ENCODE measurements around the gene SPTBN5. TPM values are rescaled to one million over a fixed set of nuclear protein-coding genes. Genes with fewer than 3 reads are reported as not detected.

SPTBN5 gene
- total and polyA plus RNA-seq, 4 donors = 1.6 to 3.5 (median 1.9) TPM

DNA sequence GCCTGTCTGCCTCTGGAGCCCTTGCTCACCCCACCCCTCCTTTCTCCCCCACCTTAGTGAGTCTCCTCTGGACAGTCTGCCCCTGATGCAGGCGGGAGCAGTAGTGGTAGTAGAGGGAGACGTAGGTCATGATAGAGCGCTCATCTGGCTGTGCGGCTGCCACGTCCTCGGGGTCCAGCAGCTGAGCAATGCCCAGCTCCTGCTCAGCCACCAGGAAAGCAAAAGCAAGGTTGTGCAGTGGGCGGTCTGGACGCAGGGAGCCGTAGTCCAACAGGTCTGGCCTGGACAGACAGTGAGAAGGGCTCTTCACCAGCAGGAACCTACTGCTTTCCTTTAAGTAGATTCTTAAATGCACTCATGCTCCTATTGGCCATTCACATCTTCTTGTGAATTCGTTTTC lies 6.7 kb downstream of the SPTBN5 start:
- Histone ChIP-seq H3K27me3 (ENCODE audit: control insufficient read depth in 3 of 3, insufficient read depth in 3 of 3, low read length in 2 of 3) (no peaks in the 10 kb centered on the region), H3K4me3 (no peak overlapping the region), H3K4me1 (ENCODE audit: control insufficient read depth in 5 of 5, insufficient read depth in 5 of 5, low read length in 5 of 5) (peaks cover 0 to 8% (median 0%) of the 10 kb centered on the region in 5 donors), H3K27ac (ENCODE audit: low read depth in 1 of 2, low read length in 1 of 2) (no peak overlapping the region), H3K9ac (ENCODE audit: insufficient read depth in 1 of 2, low read length in 2 of 2) (no peak overlapping the region), H3K36me3 (ENCODE audit: control insufficient read depth in 4 of 4, insufficient read depth in 4 of 4, low read length in 4 of 4) (no peaks in the 10 kb centered on the region), H3K9me3 (ENCODE audit: control insufficient read depth in 4 of 4, insufficient read depth in 3 of 4, low read length in 3 of 4) (no peaks in the 10 kb centered on the region)
- no peak for DNase-seq
- TF ChIP-seq, protein P1, sequence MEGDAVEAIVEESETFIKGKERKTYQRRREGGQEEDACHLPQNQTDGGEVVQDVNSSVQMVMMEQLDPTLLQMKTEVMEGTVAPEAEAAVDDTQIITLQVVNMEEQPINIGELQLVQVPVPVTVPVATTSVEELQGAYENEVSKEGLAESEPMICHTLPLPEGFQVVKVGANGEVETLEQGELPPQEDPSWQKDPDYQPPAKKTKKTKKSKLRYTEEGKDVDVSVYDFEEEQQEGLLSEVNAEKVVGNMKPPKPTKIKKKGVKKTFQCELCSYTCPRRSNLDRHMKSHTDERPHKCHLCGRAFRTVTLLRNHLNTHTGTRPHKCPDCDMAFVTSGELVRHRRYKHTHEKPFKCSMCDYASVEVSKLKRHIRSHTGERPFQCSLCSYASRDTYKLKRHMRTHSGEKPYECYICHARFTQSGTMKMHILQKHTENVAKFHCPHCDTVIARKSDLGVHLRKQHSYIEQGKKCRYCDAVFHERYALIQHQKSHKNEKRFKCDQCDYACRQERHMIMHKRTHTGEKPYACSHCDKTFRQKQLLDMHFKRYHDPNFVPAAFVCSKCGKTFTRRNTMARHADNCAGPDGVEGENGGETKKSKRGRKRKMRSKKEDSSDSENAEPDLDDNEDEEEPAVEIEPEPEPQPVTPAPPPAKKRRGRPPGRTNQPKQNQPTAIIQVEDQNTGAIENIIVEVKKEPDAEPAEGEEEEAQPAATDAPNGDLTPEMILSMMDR (IDR thresholded peaks at IDR 0.05; ENCODE audit: control extremely low read depth, extremely low read depth) = no peak
- WGBS, 2 donors = 86 to 91% methylated on average over 10 of the region's 10 CpGs
- no peak for ATAC-seq (ENCODE audit: insufficient read depth, low FRiP score)

DNA sequence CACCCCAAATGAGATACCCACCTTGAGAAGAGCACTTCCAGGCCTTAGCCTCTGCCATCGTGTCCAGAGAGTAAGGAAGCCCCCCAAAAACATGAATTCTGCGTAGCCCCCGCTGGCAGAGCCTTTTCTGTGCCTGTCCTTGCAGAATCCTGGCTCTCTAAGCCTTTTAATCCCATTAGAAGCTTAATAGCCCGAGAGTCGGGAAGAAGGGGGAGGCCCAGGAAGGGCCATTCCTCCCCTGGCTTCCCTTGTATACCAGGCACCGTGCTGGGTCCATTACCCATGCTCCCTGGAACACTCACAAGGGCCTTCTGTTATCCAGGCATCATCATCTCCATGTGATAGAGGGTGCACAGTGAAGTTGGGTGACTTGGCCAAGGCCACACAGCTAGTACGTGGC lies 7.1 kb downstream of the SPTBN5 start:
- Histone ChIP-seq H3K4me3 (no peak overlapping the region), H3K36me3 (ENCODE audit: control insufficient read depth in 4 of 4, insufficient read depth in 4 of 4, low read length in 4 of 4) (no peaks in the 10 kb centered on the region), H3K9ac (ENCODE audit: insufficient read depth in 1 of 2, low read length in 2 of 2) (no peak overlapping the region), H3K9me3 (ENCODE audit: control insufficient read depth in 4 of 4, insufficient read depth in 3 of 4, low read length in 3 of 4) (no peaks in the 10 kb centered on the region), H3K4me1 (ENCODE audit: control insufficient read depth in 5 of 5, insufficient read depth in 5 of 5, low read length in 5 of 5) (peaks cover 0 to 8% (median 0%) of the 10 kb centered on the region in 5 donors), H3K27me3 (ENCODE audit: control insufficient read depth in 3 of 3, insufficient read depth in 3 of 3, low read length in 2 of 3) (no peaks in the 10 kb centered on the region), H3K27ac (ENCODE audit: low read depth in 1 of 2, low read length in 1 of 2) (no peak overlapping the region)
- 95 to 96% methylated on average over 7 of the region's 7 CpGs for WGBS, 2 donors
- TF ChIP-seq, protein P1 (IDR thresholded peaks at IDR 0.05; ENCODE audit: control extremely low read depth, extremely low read depth) = no peak
- DNase-seq = no peak
- ATAC-seq (ENCODE audit: insufficient read depth, low FRiP score) = no peak

DNA sequence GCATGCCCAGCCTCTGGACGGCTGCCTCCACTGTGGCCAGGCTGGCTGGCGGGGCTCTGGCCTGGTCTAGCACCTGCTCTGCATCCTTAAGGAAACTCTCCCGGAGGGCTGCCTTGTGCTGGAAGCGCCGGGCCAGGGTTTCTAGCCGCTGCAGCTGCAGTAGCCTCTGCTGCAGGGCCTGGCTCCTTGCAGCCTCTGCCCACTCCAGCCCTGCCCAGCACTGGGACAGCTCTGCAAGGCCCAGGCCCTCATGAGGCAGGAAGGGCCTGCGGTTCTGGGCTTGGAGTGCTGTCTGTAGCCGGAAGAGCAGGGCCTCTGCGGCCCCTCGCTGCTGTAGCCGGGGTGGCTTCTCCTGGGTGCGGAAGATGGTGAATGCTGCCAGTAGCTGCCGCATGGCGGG lies 8.0 kb downstream of the SPTBN5 start:
- ATAC-seq (ENCODE audit: insufficient read depth, low FRiP score) = no peak

More for the DNA sequence above, 8.0 kb downstream of the SPTBN5 start:
- Histone ChIP-seq H3K27me3 (ENCODE audit: control insufficient read depth in 3 of 3, insufficient read depth in 3 of 3, low read length in 2 of 3) (peaks cover 0 to 3% (median 0%) of the 10 kb centered on the region in 3 donors), H3K9me3 (ENCODE audit: control insufficient read depth in 4 of 4, insufficient read depth in 3 of 4, low read length in 3 of 4) (no peaks in the 10 kb centered on the region), H3K27ac (ENCODE audit: low read depth in 1 of 2, low read length in 1 of 2) (no peak overlapping the region), H3K4me1 (ENCODE audit: control insufficient read depth in 5 of 5, insufficient read depth in 5 of 5, low read length in 5 of 5) (peaks cover 0 to 8% (median 0%) of the 10 kb centered on the region in 5 donors), H3K9ac (ENCODE audit: insufficient read depth in 1 of 2, low read length in 2 of 2) (no peak overlapping the region), H3K4me3 (no peak overlapping the region), H3K36me3 (ENCODE audit: control insufficient read depth in 4 of 4, insufficient read depth in 4 of 4, low read length in 4 of 4) (no peaks in the 10 kb centered on the region)
- no peak for DNase-seq
- TF ChIP-seq, protein P1 (IDR thresholded peaks at IDR 0.05; ENCODE audit: control extremely low read depth, extremely low read depth) = no peak
- 98% methylated on average over 14 of the region's 14 CpGs for WGBS, 2 donors

Measured in lung (tissue), 12 donors.